Kidney (tissue), 14 donors: ENCODE measurements around the gene MCRIP2. TPM values are rescaled to one million over a fixed set of nuclear protein-coding genes. Genes with fewer than 3 reads are reported as not detected.
A peak's percentile ranks its signal among the peaks of the same experiment; 100 is the strongest.

Experiments
- DNase-seq, 5 donors: peaks; one replicate each; pipeline ENCODE4 v3.0.0-alpha.2; 2013 to 2020
- FAIRE-seq: peaks from 2 replicates; lab custom pipeline; 2012; peaks lifted over from hg19 to GRCh38; lab: Jason Lieb, UNC
- H3K27ac ChIP-seq, 2 donors: one replicate each; pipeline ENCODE4 v1.7.0; 2013; ENCODE audit warnings: low read depth in 2 of 2, low read length in 2 of 2, inconsistent platforms in 1 of 2
- H3K27me3 ChIP-seq: one replicate; pipeline ENCODE4 v1.7.1; 2013; ENCODE audit warnings: low read length, inconsistent platforms; ENCODE audit not compliant: control insufficient read depth, insufficient read depth
- H3K36me3 ChIP-seq, 3 donors: one replicate each; pipeline versions ENCODE4 v1.7.0 to v1.7.1; 2013; ENCODE audit warnings: low read length in 3 of 3, control low read depth in 1 of 3, inconsistent platforms in 1 of 3; ENCODE audit not compliant: insufficient read depth in 3 of 3, control insufficient read depth in 2 of 3
- H3K4me1 ChIP-seq, 3 donors: one replicate each; pipeline versions ENCODE4 v1.7.0 to v1.7.1; 2013; ENCODE audit warnings: low read length in 3 of 3, inconsistent platforms in 1 of 3, low read depth in 1 of 3; ENCODE audit not compliant: control insufficient read depth in 2 of 3, insufficient read depth in 2 of 3
- H3K4me3 ChIP-seq, 3 donors: one replicate each; pipeline versions ENCODE4 v1.7.0 to v1.8.1; 2013; ENCODE audit warnings: low read length in 3 of 3, control low read depth in 1 of 3, inconsistent platforms in 1 of 3
- H3K9ac ChIP-seq, 3 donors: one replicate each; pipeline versions ENCODE4 v1.7.0 to v1.7.1; 2013; ENCODE audit warnings: low read length in 3 of 3, control low read depth in 1 of 3, inconsistent platforms in 1 of 3
- H3K9me3 ChIP-seq, 3 donors: one replicate each; pipeline versions ENCODE4 v1.7.0 to v1.7.1; 2013; ENCODE audit warnings: low read length in 3 of 3, control low read depth in 1 of 3, inconsistent platforms in 1 of 3; ENCODE audit not compliant: control insufficient read depth in 2 of 3, insufficient read depth in 1 of 3
- intact Hi-C: fragments of 100-400 bp; cut with DNase I; formaldehyde crosslinking; loops from one replicate; pipeline ENCODE4 v1.11.1; 2022
- polyA plus RNA-seq: library from polyadenylated mRNA; stranded (reverse); fragments of 350-450 nt; fragmentation: Illumina TruSeq; extraction: RNeasy Lipid Tissue Mini Kit (QIAGEN cat#74804); gene quantifications from one replicate; pipeline ENCODE4 v1.2.3, GENCODE V29; 2014; ENCODE audit warnings: low read depth, low replicate concordance; ENCODE audit not compliant: insufficient read depth
- total RNA-seq: library from RNA; stranded (reverse); fragmentation: NEBNext Ultra II Directional; extraction: Animal tissue kit (Norgen Biotek cat#: 25700); gene quantifications from one replicate; pipeline ENCODE4 v1.2.1, GENCODE V29; 2021
- TF ChIP-seq, protein P1 (sequence below): IDR thresholded peaks from 3 replicates; pipeline ENCODE4 v1.5.1; 2012; ENCODE audit warnings: mild to moderate bottlenecking, moderate library complexity, borderline replicate concordance; ENCODE audit not compliant: insufficient read depth; ENCODE audit errors: extremely low read depth
- donor health status: control.
- donor health status: control.
- donor health status: control.
- donor health status: control.
- donor health status: control.
- donor health status: DM: yes; HTN: yes; CAD: no.
- donor health status: Normal renal cell carcinoma (clear cell type).

The MCRIP2 gene
- total and polyA plus RNA-seq, 2 donors from 2014 or later: 36.9 to 265 TPM

DNA sequence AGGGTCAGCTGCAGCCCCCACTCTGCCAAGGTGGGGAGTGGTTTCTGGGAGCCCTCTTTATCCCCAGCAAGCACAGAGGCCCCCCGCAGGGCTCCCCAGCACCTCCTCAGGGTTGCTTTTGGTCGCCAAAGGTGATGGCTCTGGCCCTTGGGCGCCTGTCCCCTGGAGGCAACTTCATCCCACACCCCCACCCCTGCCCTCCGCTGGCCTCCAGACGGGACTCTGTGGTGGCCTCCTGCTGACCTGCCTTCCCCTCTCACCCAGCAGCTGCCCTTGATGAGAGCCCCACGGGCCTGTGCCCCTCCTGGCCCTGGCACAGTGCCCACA lies 18.5 kb downstream of the MCRIP2 start:
- H3K4me3 ChIP-seq: no peak overlapping the region
- intact Hi-C loops: no loop called here

GRCh38 chr16:660459-661183 lies 19.0 kb downstream of the MCRIP2 start:
- FAIRE-seq: no peak
- no peak overlapping the region for H3K27ac ChIP-seq
- no peak overlapping the region for H3K9ac ChIP-seq
- intact Hi-C loops: no loop called here
- no peaks in the 10 kb centered on the region for H3K27me3 ChIP-seq
- H3K4me3 ChIP-seq: no peak overlapping the region
- H3K36me3 ChIP-seq: no peaks in the 10 kb centered on the region
- TF ChIP-seq, protein P1, sequence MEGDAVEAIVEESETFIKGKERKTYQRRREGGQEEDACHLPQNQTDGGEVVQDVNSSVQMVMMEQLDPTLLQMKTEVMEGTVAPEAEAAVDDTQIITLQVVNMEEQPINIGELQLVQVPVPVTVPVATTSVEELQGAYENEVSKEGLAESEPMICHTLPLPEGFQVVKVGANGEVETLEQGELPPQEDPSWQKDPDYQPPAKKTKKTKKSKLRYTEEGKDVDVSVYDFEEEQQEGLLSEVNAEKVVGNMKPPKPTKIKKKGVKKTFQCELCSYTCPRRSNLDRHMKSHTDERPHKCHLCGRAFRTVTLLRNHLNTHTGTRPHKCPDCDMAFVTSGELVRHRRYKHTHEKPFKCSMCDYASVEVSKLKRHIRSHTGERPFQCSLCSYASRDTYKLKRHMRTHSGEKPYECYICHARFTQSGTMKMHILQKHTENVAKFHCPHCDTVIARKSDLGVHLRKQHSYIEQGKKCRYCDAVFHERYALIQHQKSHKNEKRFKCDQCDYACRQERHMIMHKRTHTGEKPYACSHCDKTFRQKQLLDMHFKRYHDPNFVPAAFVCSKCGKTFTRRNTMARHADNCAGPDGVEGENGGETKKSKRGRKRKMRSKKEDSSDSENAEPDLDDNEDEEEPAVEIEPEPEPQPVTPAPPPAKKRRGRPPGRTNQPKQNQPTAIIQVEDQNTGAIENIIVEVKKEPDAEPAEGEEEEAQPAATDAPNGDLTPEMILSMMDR: peak; percentile 67
- H3K9me3 ChIP-seq: no peaks in the 10 kb centered on the region
- peaks cover 0 to 10% (median 0%) of the 10 kb centered on the region in 3 donors for H3K4me1 ChIP-seq
- DNase-seq: peak; percentile 89 to 98 (median 94)

More for the DNA sequence above, 18.5 kb downstream of the MCRIP2 start:
- Histone ChIP-seq H3K9me3 (no peaks in the 10 kb centered on the region), H3K27ac (no peak overlapping the region), H3K9ac (no peak overlapping the region), H3K4me1 (peaks cover 0 to 10% (median 0%) of the 10 kb centered on the region in 3 donors), H3K36me3 (no peaks in the 10 kb centered on the region), H3K27me3 (no peaks in the 10 kb centered on the region)
- no peak for DNase-seq
- TF ChIP-seq, protein P1: no peak
- FAIRE-seq: no peak

DNA sequence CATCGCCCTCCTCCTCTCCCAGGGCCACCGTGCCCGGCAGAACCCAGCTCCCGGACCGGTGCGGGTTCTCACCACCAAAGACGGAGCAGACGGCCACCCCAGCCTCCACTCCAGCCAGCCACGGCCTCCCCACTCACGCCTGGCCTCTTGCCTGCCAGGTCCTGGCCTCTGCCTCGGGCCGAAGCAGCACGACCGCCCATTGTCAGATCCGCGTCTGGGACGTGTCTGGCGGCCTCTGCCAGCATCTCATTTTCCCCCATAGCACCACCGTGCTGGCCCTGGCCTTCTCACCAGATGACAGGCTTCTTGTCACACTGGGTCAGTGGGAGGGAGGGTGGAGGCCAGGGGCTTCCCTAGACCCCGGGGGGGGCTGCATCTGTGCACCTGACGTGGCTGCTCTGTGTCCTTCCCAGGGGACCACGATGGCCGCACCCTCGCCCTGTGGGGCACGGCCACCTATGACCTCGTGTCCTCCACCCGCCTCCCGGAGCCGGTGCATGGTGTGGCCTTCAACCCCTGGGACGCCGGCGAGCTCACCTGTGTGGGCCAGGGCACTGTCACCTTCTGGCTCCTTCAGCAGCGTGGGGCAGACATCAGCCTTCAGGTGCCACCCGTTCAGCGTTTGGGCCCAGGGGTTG lies 19.7 kb downstream of the MCRIP2 start:
- TF ChIP-seq, protein P1: no peak
- no peaks in the 10 kb centered on the region for H3K27me3 ChIP-seq
- no peak overlapping the region for H3K4me3 ChIP-seq
- H3K4me1 ChIP-seq: peaks cover 0 to 10% (median 0%) of the 10 kb centered on the region in 3 donors
- no peak for FAIRE-seq
- DNase-seq: no peak
- peak overlapping the region in 1 of 3 donors; percentile 19 for H3K9ac ChIP-seq
- H3K9me3 ChIP-seq: no peaks in the 10 kb centered on the region
- no peaks in the 10 kb centered on the region for H3K36me3 ChIP-seq
- H3K27ac ChIP-seq: peak overlapping the region in 1 of 2 donors; percentile 13
- intact Hi-C loops: no loop called here
